LNCaP clone FGC (cell line): ENCODE results near the gene ARID3A.
"Not testable (repeated sequence)": the region's sequence is repeated elsewhere in the genome, so short reads cannot be mapped to it uniquely, and the experiment has no call there.

Experiments used
- DNase-seq: peaks from one replicate; pipeline ENCODE4 v3.0.0-alpha.2; 2011; ENCODE audit warnings: low read depth
- H3K4me3 ChIP-seq: 2 replicates; pipeline ENCODE4 v1.5.1; 2011; ENCODE audit warnings: mild to moderate bottlenecking, low read depth, low read length, control low read depth
- TF ChIP-seq, protein P1 (sequence below): IDR thresholded peaks from 2 replicates; pipeline ENCODE4 v1.5.1; 2012; ENCODE audit warnings: mild to moderate bottlenecking; ENCODE audit not compliant: control insufficient read depth, insufficient read depth; ENCODE audit errors: extremely low read depth

Gene ARID3A, protein sequence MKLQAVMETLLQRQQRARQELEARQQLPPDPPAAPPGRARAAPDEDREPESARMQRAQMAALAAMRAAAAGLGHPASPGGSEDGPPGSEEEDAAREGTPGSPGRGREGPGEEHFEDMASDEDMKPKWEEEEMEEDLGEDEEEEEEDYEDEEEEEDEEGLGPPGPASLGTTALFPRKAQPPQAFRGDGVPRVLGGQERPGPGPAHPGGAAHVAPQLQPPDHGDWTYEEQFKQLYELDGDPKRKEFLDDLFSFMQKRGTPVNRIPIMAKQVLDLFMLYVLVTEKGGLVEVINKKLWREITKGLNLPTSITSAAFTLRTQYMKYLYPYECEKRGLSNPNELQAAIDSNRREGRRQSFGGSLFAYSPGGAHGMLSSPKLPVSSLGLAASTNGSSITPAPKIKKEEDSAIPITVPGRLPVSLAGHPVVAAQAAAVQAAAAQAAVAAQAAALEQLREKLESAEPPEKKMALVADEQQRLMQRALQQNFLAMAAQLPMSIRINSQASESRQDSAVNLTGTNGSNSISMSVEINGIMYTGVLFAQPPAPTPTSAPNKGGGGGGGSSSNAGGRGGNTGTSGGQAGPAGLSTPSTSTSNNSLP

DNA sequence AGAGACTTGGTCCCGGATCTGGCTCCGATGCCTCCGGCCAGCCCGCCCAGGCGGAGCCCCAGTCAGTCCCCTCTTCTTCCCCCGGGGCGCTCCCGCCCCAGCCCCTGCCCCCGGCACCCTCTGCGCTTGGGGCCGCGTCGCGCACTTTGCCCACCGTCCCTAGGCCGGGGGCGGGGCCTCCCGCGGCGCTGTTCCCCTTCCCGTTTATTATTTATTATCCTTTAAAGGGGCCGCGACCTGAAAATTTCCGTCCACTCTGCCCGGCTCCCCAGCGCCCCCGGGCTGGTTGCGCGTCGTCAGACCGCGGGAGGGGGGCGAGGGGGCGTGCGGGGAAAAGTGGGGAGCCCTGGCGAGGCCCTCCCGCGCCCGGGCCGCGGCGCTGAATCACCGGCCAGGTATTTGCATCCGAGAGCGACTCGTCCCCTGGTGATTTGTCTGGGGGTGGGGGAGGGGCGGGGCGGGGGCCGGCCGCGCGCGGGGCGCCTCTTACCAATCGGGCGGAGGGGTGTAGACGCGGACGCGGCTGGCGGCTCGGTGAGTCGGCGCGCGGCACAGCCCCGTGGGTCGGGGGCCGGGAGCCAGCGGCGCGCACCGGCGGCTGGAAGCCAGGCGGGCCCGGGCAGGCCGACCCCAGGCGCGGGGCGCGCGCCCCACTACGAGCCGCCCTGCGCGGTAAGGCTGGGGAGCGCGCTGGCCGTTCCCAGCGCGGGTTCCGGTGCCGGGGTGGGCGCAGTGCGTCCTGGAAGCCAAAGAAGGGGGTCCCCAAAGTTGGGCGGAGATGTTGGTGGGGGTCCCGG lies at the start of gene ARID3A:
ARID3A (plus strand) TSS at position 510 of the 797 bp plus-strand sequence. CDS start 3,494 bp downstream, outside the sequence.
- DNase-seq = no peak
- H3K4me3 ChIP-seq = peak within 1 kb of the TSS; percentile 92
- TF ChIP-seq, protein P1, sequence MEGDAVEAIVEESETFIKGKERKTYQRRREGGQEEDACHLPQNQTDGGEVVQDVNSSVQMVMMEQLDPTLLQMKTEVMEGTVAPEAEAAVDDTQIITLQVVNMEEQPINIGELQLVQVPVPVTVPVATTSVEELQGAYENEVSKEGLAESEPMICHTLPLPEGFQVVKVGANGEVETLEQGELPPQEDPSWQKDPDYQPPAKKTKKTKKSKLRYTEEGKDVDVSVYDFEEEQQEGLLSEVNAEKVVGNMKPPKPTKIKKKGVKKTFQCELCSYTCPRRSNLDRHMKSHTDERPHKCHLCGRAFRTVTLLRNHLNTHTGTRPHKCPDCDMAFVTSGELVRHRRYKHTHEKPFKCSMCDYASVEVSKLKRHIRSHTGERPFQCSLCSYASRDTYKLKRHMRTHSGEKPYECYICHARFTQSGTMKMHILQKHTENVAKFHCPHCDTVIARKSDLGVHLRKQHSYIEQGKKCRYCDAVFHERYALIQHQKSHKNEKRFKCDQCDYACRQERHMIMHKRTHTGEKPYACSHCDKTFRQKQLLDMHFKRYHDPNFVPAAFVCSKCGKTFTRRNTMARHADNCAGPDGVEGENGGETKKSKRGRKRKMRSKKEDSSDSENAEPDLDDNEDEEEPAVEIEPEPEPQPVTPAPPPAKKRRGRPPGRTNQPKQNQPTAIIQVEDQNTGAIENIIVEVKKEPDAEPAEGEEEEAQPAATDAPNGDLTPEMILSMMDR = no peak

DNA sequence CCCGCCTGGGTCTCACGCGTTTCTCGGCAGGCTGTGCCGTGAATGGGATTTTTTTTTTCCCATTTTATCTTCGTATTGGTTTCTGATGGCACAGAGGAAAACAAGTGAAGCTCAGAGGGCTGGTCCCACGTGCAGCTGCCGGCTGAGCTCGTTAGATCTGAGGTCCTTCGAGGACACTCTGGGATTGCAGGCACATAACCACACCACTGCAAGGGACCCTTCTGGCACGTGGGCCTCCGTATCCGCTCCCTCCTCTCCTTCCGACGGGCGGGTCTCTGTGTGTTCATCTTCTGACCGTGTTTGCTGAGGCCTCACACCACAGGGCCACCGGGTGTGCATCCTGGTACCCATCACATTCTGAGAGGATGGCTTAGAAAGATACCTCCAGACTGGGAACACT lies 49.7 kb upstream of the ARID3A start:
- no peak overlapping the region for H3K4me3 ChIP-seq
- TF ChIP-seq, protein P1 = no peak
- no peak for DNase-seq

DNA sequence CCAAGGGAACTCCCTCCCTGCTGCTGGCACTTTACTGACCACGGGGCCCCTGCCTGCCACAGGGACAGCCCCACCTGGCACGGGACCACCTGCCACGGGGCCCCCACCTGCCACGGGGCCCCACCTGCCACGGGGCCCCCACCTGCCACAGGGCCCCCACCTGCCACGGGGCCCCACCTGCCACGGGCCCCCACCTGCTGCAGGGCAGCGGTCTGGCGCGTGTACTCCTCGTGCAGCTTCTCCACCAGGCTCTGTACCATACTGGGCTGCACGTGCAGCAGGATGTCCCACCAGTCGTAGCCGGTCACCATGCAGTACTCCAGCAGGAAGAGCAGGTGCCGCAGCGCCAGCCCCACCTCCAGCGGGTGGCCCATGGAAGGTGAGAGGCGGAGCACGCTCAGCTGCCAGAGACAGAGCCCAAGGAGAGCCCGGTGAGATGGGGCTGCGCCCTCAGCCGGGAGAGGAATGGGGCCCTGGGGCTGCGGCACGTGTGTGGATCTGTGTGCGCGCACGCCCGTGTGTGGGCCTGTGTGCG lies 49.0 kb upstream of the ARID3A start:
- TF ChIP-seq, protein P1 = no peak
- DNase-seq = no peak

DNA sequence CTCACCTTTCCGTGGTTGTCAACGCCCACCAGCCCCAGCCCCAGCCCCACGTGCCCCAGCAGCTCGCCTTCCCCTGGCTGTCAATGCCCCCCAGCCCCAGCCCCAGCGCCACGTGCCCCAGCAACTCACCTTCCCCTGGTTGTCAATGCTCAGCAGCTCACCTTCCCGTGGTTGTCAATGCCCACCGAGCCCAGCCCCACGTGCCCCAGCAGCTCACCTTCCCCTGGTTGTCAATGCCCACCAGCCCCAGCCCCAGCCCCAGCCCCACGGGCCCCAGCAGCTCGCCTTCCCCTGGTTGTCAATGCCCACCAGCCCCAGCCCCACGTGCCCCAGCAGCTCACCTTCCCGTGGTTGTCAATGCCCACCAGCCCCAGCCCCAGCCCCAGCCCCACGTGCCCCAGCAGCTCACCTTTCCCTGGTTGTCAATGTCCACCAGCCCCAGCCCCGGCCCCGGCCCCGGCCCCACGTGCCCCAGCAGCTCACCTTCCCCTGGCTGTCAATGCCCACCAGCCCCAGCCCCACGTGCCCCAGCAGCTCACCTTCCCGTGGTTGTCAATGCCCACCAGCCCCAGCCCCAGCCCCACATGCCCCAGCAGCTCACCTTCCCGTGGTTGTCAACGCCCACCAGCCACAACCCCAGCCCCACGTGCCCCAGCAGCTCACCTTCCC lies 47.7 kb upstream of the ARID3A start:
- not testable (repeated sequence) for DNase-seq

More for the DNA sequence above, 49.0 kb upstream of the ARID3A start:
- H3K4me3 ChIP-seq = no peak overlapping the region

DNA sequence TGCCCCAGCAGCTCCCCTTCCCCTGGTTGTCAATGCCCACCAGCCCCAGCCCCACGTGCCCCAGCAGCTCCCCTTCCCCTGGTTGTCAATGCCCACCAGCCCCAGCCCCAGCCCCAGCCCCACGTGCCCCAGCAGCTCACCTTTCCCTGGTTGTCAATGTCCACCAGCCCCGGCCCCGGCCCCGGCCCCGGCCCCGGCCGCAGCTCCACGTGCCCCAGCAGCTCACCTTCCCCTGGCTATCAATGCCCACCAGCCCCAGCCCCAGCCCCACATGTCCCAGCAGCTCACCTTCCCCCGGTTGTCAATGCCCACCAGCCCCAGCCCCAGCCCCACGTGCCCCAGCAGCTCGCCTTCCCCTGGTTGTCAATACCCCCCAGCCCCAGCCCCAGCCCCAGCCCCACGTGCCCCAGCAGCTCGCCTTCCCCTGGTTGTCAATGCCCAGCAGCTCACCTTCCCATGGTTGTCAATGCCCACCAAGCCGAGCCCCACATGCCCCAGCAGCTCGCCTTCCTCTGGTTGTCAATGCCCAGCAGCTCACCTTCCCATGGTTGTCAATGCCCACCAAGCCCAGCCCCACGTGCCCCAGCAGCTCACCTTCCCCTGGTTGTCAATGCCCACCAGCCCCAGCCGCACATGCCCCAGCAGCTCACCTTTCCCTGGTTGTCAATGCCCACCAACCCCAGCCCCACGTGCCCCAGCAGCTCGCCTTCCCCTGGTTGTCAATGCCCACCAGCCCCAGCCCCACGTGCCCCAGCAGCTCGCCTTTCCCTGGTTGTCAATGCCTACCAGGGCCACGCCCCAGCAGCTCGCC lies 46.9 kb upstream of the ARID3A start:
- DNase-seq, H3K4me3 ChIP-seq: not testable (repeated sequence)

More for the DNA sequence above, 47.7 kb upstream of the ARID3A start:
- not testable (repeated sequence) for H3K4me3 ChIP-seq

DNA sequence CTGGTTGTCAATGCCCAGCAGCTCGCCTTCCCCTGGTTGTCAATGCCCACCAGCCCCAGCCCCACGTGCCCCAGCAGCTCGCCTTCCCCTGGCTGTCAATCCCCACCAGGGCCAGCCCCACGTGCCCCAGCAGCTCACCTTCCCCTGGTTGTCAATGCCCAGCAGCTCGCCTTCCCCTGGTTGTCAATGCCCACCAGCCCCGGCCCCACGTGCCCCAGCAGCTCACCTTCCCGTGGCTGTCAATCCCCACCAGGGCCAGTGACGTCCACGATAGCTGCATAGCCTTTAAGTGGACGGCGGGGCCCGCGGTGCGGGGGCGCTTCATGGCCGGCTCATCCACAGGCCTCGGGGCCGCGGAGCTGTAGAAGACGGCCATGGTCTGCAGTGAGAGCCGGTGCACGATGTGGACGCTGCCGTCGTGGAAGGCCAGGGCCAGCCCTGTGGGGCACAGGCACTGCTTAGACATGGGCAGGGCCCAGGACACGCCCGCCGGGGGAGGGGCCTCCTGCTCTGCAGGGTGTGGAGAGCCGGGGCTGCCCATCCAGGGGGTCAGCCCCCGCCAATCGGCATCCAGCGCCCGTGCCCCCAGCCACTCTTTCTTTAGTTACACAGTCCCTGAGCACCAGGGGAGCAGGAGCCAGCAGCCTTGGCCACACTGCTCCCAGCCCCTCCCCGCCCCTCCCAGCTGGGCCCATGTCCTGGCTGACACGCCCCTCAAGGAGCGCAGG lies 46.0 kb upstream of the ARID3A start:
- no peak for DNase-seq
- TF ChIP-seq, protein P1 = no peak

More for the DNA sequence above, 46.0 kb upstream of the ARID3A start:
- no peak overlapping the region for H3K4me3 ChIP-seq
